SU-DHL-6 (cell line): ENCODE results near the gene ENDOD1.

Source experiments
- CTCF ChIP-seq: fragments of 200-600 bp; sonication (generic); IDR thresholded peaks from one replicate; pipeline ENCODE4 v1.5.1; 2017; ENCODE audit warnings: antibody characterized with exemption, mild to moderate bottlenecking, low read length, moderate library complexity; ENCODE audit not compliant: insufficient read depth, poor library complexity, severe bottlenecking
- EZH2phosphoT487 ChIP-seq: fragments of 200-600 bp; sonication (generic), shearing (Covaris generic); conservative IDR thresholded peaks from 2 replicates; pipeline ENCODE4 v1.6.1; 2018; ENCODE audit warnings: mild to moderate bottlenecking, antibody characterized with exemption, low read length, moderate library complexity, mixed read lengths

- TF ChIP-seq CTCF (no peak), EZH2phosphoT487 (no peak)
Observed at GRCh38 chr11:95135155-95135554, 45.5 kb downstream of the ENDOD1 start.
